DMS114 treated with DMSO at 0.1 percent for 48 hours (cell line): ENCODE measurements around the gene FRG2.
"Not testable (repeated sequence)": the region's sequence is repeated elsewhere in the genome, so short reads cannot be mapped to it uniquely, and the experiment has no call there.

Experiments
- DNase-seq: peaks from one replicate; lab custom pipeline; 2025; ENCODE audit not compliant: unreplicated experiment; lab: John Stamatoyannopoulos, UW

The FRG2 gene

GRCh38 chr4:190027156-190027555, at the start of gene FRG2:
TSS of gene FRG2 (minus strand) at chr4:190027256. CDS start at chr4:190027204, 52 bp downstream.
- not testable (repeated sequence) for DNase-seq

DNA sequence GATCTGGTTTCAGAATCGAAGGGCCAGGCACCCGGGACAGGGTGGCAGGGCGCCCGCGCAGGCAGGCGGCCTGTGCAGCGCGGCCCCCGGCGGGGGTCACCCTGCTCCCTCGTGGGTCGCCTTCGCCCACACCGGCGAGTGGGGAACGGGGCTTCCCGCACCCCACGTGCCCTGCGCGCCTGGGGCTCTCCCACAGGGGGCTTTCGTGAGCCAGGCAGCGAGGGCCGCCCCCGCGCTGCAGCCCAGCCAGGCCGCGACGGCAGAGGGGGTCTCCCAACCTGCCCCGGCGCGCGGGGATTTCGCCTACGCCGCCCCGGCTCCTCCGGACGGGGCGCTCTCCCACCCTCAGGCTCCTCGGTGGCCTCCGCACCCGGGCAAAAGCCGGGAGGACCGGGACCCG, 41.3 kb upstream of the FRG2 start:
- DNase-seq: not testable (repeated sequence)

GRCh38 chr4:190064805-190065204, 37.7 kb upstream of the FRG2 start:
- not testable (repeated sequence) for DNase-seq

DNA sequence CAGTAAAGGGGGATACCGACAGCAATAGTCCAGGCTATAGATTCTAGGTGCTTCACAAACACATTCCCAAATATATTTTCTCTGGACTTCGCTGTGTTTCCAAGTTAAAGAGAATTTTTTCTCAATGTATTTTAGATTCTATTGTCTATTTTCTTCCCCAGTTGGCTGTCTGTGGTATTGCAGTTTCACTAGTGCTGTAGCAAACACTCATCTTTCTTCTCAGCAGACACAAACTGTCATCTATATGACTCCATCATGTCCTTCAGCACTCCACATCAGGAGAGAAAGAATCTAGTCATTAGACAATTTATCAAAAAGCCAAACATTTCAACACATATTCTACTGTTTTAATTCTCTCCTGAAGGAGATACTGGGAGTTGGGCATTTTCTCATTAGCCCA, 37.3 kb upstream of the FRG2 start, which contains the start of gene DBET:
Gene DBET, plus strand, starts transcription at position 161 of the 400 bp plus-strand sequence.
- not testable (repeated sequence) for DNase-seq

DNA sequence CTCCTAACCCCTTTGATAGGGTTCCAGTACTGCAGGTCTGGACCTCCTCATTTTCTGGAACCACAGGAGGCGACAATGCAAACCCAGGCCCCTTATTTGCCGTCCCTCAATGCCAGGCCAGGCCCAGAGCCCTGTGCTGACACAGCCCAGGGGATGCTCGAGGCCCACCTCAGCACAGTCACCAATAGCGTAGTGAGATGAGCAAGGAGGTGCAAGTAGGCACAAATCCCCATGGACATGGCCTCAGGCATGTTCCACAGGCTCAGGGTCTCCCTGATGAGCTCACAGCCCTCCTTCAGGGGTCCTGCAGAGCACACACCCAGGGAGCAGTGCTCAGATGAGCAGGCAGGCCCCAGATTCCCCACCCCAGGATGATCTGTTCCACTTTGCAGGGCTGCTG, 31.9 kb upstream of the FRG2 start:
- DNase-seq: not testable (repeated sequence)

- DNase-seq: not testable (repeated sequence)
Measured at GRCh38 chr4:190049378-190050239, 22.6 kb upstream of the FRG2 start.

DNA sequence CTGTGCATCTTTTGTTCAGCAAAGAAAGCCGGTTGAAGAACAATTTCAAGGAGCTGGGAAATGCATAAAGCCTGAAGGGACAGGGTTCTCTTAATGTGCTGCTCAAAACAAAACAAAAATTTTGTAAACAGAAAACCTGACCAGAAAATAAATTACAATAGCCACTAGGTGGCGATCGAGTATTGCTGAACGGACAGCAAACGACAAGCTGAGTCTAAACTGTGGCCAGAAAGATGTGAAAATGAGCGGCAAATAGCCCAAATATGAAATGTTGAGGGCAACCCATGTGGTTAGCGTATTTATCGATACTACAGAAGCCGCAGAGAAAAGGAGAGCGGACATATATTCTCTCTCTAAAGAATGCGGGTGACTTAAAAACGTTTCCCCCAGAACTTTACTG, 20.6 kb upstream of the FRG2 start:
- not testable (repeated sequence) for DNase-seq

DNA sequence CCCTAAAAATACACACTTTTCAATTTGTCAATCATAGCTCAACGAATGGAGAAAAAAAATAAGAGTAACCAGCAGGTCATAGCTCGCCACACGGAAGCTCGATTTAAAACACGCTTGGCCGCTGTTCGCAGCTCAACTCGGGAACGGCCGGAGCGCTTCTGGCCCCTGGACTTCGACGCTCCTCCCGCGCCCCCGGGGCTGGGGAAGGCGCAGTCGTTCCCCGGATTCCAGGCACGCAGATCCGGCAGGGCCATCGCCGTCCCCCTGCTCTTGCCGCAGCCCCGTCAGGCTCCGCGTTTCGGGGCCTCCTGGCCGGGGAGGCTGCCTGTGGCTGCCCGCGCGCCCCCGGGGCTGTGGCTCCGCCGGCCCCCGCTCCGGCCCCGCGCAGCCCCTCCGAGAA, 13.8 kb upstream of the FRG2 start:
- DNase-seq: not testable (repeated sequence)

- DNase-seq: not testable (repeated sequence)
Measured at GRCh38 chr4:190037704-190038388, 10.8 kb upstream of the FRG2 start.

GRCh38 chr4:190031264-190031663, 4.2 kb upstream of the FRG2 start:
- DNase-seq: not testable (repeated sequence)

DNA sequence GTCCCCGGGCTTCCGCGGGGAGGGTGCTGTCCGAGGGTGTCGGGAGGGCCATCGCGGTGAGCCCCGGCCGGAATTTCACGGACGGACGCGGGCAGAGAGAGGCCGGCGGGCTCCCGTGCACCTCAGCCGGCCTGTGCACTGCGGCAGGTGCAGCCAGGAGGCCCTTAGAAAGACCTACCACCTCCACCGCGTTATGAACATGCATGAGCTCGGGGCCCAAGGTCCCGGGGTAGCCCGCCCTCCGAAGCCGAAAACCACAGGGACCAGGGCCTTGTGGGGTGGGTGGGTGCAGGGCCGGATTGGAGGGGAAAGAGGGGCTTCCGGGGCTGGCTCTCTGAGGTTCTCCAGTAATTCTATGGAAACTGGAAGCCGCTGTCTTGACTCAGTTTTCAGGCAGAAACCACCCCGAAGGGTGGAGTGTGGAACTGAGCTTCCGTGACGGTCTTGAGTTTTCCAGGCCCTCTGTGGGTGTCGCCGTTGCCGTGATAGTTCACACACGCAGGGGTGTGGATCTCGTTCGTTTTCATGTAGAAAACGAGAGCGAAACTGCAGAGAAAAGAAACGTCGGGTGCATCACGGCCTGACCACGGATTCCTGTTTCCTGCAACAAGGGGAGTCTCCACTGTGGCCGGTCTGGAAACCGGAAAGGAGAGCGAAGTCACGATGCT, 4.3 kb downstream of the FRG2 start:
- not testable (repeated sequence) for DNase-seq

DNA sequence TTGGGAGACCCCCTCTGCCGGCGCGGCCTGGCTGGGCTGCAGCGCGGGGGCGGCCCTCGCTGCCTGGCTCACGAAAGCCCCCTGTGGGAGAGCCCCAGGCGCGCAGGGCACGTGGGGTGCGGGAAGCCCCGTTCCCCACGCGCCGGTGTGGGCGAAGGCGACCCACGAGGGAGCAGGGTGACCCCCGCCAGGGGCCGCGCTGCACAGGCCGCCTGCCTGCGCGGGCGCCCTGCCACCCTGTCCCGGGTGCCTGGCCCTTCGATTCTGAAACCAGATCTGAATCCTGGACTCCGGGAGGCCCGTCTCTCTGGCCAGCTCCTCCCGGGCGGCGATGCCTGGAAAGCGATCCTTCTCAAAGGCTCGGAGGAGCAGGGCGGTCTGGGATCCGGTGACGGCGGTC, 5.1 kb downstream of the FRG2 start:
- DNase-seq: not testable (repeated sequence)

DNA sequence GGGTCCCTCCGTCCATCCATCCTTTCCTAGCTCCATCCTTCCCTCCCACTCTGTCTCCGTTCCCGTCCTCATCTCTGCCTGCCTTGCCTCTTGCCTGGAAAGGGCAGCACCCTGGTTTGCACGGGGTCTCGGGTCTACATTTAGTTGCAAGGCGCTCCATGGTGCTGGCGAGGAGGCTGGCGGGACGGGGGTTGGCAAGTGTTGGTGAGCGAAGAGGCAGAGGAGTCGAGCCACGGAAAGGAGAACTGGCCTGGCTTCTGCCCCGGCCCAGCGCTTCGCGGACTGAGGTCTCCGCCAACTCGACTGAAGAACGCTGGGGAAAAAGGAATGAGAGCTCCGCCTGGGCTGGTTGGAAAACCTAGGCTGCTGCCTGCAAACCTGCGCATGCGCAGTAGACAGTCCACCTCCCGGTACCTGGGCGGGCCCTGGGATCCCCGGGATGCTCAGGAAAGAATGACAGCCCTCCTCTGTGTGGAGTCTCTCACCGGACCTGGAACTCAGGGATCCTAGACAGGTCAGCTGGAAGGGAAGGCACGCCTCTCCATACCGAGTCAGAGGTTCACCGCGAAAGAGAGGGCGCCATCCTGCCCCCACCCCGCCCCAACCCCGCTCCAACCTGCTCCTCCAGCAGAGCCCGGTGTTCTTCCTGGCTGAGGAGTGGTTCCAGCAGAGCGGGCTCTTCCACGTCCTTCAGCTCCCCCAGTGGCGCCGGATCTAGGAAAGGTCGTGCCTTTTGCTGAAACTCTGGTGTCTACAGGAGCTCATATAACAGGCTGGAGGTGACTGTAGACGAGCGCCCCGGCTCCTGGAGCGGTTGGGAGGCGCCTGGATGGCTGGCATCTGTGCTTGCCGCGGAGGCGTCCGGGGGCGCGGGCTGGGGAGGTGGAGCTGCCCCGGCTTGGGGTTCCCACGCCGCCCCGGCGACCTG, 6.0 kb downstream of the FRG2 start:
- DNase-seq: no peak

- DNase-seq: not testable (repeated sequence)
Measured at GRCh38 chr4:190019859-190020463, 7.1 kb downstream of the FRG2 start.

DNA sequence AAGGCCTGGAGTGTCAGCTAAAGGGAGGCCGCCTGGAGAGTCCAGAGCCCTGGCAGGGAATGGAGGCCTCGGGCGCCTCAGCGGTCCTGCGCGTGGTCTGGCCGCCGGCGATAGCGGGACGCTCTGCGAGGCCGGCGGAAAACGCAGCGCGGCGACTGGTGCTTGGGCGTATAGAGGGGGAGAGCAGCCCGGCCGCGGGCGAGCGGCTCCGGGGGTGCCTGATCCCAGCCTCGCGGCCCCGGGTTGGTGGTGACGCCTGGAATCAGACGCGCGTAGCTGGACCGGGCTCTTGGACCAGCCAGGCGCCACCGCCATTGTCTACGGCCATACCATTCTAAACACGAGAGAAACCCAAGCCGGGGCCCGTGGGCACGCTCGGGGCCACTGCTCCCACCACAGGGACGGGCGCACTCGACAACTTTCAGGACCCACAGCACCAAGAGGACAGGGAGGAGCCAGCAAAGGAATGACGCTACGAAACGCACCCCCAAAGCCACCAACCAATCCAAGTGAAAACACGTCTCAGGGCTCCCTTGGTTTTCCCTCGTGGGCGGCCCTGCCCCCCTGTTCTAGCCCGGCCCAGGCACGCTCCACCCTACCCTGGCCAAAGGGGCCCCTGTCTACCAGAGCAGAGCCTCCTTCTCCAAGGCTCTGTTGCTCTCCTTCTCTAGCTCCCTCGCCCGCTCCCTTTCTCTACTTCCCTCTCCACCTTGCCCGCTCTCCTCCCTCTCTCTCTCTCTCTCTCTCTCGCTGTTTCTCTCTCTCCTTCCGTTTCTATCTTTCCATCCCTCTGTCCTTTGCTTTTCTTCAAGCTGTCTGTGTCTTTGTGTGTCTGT, 7.8 kb downstream of the FRG2 start:
- no peak for DNase-seq

DNA sequence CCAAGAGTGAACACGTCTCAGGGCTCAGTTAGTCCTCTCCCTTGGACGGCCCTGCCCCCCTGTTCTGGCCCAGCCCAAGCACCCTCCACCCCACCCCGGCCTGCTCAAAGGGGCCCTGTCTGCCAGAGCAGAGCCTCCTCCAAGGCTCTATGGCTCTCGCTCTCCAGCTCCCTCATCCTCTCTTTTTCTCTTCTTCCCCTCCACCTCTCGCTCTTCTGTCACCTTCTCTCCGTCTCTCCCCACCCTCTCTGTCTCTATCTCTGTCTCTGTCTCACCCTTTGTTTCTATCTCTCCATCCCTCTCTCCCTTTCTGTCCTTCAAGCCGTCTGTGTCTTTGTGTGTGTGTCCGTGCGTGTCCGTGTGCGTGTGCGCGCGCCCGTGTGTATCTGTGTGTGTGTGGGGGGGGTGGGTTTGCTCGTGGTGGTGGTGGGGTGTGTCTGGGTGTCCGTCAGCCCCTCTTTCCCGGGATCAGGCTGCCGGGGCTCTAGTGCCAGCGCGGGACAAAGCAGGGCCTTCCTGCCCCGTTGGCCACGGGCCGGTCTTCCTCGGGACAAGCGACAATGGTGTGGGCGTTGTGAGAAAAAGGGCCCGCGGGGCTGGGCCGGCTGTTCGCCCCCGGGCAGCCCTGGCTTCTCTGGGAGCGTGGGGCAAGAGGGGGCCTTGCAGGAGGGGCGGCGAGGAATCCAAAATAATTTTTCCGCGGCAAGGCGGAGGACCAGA, 8.7 kb downstream of the FRG2 start:
- DNase-seq: no peak

DNA sequence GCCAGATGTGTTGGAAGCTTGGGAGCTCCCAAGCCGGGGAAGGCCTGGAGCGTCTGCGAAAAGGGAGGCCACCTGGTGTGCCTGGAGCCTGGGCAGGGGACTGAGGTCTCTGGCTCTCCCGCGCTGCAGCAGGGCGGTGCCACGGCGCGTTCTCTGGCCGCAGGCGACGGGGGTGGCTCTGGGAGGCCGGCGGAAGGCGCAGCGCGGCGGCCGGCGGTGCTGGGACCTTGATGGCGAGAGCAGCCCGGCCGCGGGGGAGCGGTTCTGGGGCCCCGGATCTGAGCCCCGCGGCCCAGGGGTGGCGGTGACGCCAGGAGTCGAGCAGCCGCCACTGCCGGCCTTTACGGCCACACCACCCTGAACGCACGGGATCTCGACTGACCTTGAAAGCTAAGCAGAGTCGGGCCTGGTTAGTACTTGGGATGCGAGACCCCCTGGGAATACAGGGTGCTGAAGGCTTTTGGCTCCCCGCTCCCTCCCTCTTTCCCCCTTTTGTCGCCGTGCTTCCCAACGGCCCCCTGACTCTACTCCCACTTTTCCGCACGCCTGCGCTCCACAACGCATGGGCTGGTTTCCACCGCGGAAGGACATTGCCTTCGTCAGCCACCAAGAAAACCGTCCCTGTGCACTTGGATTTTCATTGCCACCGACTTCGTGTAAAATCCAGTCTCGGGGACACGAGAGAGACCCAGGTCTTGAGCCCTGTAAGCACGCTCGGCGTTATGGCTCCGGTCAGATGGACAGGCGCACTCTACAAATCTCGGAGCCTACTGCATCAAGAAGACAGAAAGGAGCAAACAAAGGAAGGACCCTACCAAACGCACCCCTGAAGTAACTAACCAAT, 9.5 kb downstream of the FRG2 start:
- DNase-seq: no peak
